Activated CD4-positive, CD25-positive, alpha-beta regulatory T cell treated with anti-CD3 and anti-CD28 coated beads, Interleukin-2, amount 50 U/mL, for 16 hours (primary cell): Measurements from ENCODE around the gene M1AP.
A peak's percentile ranks its signal among the peaks of the same experiment; 100 is the strongest.

Experiments used
- DNase-seq: peaks from one replicate; pipeline ENCODE4 v3.0.0-alpha.2; 2020; ENCODE audit warnings: low read depth, low spot score

Gene M1AP

GRCh38 chr2:74597410-74597809 is 50.7 kb downstream of the M1AP start:
- DNase-seq: no peak

- no peak for DNase-seq
These were observed 51.5 kb downstream of the M1AP start for GRCh38 chr2:74596584-74596983.

- DNase-seq: no peak
These were observed 54.0 kb downstream of the M1AP start for GRCh38 chr2:74593826-74594772.

- DNase-seq: no peak
These were observed 59.5 kb downstream of the M1AP start for GRCh38 chr2:74588664-74589063.

GRCh38 chr2:74587664-74588277 is 60.4 kb downstream of the M1AP start:
- peak; percentile 34 for DNase-seq

- DNase-seq: no peak
These were observed 62.5 kb downstream of the M1AP start for GRCh38 chr2:74585406-74586185.

- no peak for DNase-seq
These were observed 64.0 kb downstream of the M1AP start for GRCh38 chr2:74584088-74584645.

- DNase-seq: no peak
These were observed 64.6 kb downstream of the M1AP start for GRCh38 chr2:74583504-74583903.

- DNase-seq: no peak
These were observed 65.9 kb downstream of the M1AP start for GRCh38 chr2:74582184-74582583.

GRCh38 chr2:74581463-74581862 is 66.7 kb downstream of the M1AP start:
- DNase-seq: no peak

GRCh38 chr2:74578408-74578807 is 69.7 kb downstream of the M1AP start:
- DNase-seq: no peak

GRCh38 chr2:74577448-74577847 is 70.7 kb downstream of the M1AP start:
- no peak for DNase-seq

GRCh38 chr2:74576863-74577229 is 71.3 kb downstream of the M1AP start:
- DNase-seq: no peak

- DNase-seq: no peak
These were observed 71.8 kb downstream of the M1AP start for GRCh38 chr2:74576211-74576862.

GRCh38 chr2:74575320-74575719 is 72.8 kb downstream of the M1AP start:
- DNase-seq: no peak

GRCh38 chr2:74573747-74574562 is 74.2 kb downstream of the M1AP start:
- DNase-seq: no peak

GRCh38 chr2:74572178-74572925 is 75.8 kb downstream of the M1AP start:
- DNase-seq: no peak

- no peak for DNase-seq
These were observed 77.1 kb downstream of the M1AP start for GRCh38 chr2:74571058-74571457.

GRCh38 chr2:74569686-74570085 is 78.4 kb downstream of the M1AP start:
- DNase-seq: no peak

GRCh38 chr2:74567881-74568280 is 80.2 kb downstream of the M1AP start:
- no peak for DNase-seq
